ENCODE data around the gene DACH1. TPM values are rescaled to one million over a fixed set of nuclear protein-coding genes. Genes with fewer than 3 reads are reported as not detected.

The DACH1 gene
- total RNA-seq, 4 donors from 2014 or later = 0.08 to 2.3 (median 0.71) TPM

GRCh38 chr13:71865874-71866334 is 1.1 kb downstream of the DACH1 start:
- DNase-seq = no peak
- Histone ChIP-seq H3K9me3 (no peaks in the 10 kb centered on the region), H3K4me3 (peak overlapping the region; percentile 39 to 74 (median 56)), H3K27me3 (peaks cover 0 to 79% (median 9%) of the 10 kb centered on the region in 4 donors), H3K27ac (peak overlapping the region; percentile 61 to 83 (median 68)), H3K4me1 (peaks cover 9 to 33% (median 12%) of the 10 kb centered on the region in 3 donors), H3K36me3 (no peaks in the 10 kb centered on the region)
- WGBS, 2 donors = 1% methylated on average over 12 of the region's 21 CpGs; no CpG with 5 or more reads in 1 of the 2 donors
- TF ChIP-seq CTCF (IDR thresholded peaks at IDR 0.05) = no peak
- intact Hi-C loops (cut with DNase I) = no loop called here

- H3K4me1 ChIP-seq = peaks cover 9 to 33% (median 12%) of the 10 kb centered on the region in 3 donors
- peaks cover 0 to 74% (median 9%) of the 10 kb centered on the region in 4 donors for H3K27me3 ChIP-seq
- peak overlapping the region; percentile 39 to 74 (median 56) for H3K4me3 ChIP-seq
- no peaks in the 10 kb centered on the region for H3K36me3 ChIP-seq
- intact Hi-C loops (cut with DNase I) = no loop called here
- TF ChIP-seq CTCF (IDR thresholded peaks at IDR 0.05) (no peak), POLR2A (IDR thresholded peaks at IDR 0.05) (no peak)
- 1 to 6% methylated on average over 19 to 50 of the region's 88 CpGs for WGBS, 2 donors
- DNase-seq = no peak
- H3K9me3 ChIP-seq = no peaks in the 10 kb centered on the region
- peak overlapping the region; percentile 61 to 83 (median 68) for H3K27ac ChIP-seq
Observed at GRCh38 chr13:71864986-71865873, 1.8 kb downstream of the DACH1 start.

GRCh38 chr13:71864094-71864985 is 2.7 kb downstream of the DACH1 start:
- intact Hi-C loops (cut with DNase I) = no loop called here
- WGBS, 2 donors = 8 to 12% methylated on average over 32 to 33 of the region's 39 CpGs
- H3K27me3 ChIP-seq = peaks cover 0 to 65% (median 9%) of the 10 kb centered on the region in 4 donors
- DNase-seq = peak; percentile 2
- TF ChIP-seq POLR2A (IDR thresholded peaks at IDR 0.05) (no peak), CTCF (IDR thresholded peaks at IDR 0.05) (no peak)
- peak overlapping the region in 3 of 4 donors; percentile 19 to 83 (median 61) for H3K27ac ChIP-seq
- H3K9me3 ChIP-seq = no peaks in the 10 kb centered on the region
- peaks cover 9 to 33% (median 12%) of the 10 kb centered on the region in 3 donors for H3K4me1 ChIP-seq
- H3K4me3 ChIP-seq = peak overlapping the region; percentile 39 to 74 (median 56)
- no peaks in the 10 kb centered on the region for H3K36me3 ChIP-seq

GRCh38 chr13:71863254-71863865 is 3.6 kb downstream of the DACH1 start:
- Histone ChIP-seq H3K36me3 (no peaks in the 10 kb centered on the region), H3K4me1 (peaks cover 9 to 33% (median 12%) of the 10 kb centered on the region in 3 donors), H3K27me3 (peaks cover 0 to 55% (median 9%) of the 10 kb centered on the region in 4 donors), H3K9me3 (no peaks in the 10 kb centered on the region), H3K27ac (peak overlapping the region in 1 of 4 donors; percentile 83), H3K4me3 (peak overlapping the region in 2 of 4 donors; percentile 61 to 74)
- 43 to 53% methylated on average over 4 of the region's 4 CpGs for WGBS, 2 donors
- no peak for TF ChIP-seq POLR2A (IDR thresholded peaks at IDR 0.05)
- TF ChIP-seq CTCF (IDR thresholded peaks at IDR 0.05) = no peak
- intact Hi-C loops (cut with DNase I) = no loop called here
- no peak for DNase-seq

Measured in esophagus squamous epithelium (tissue), 5 donors.